ENCODE data around the gene MRS2. TPM values are rescaled to one million over a fixed set of nuclear protein-coding genes. Genes with fewer than 3 reads are reported as not detected.

The MRS2 gene
- total RNA-seq, 4 donors from 2014 or later = 22.1 to 39.7 (median 29.9) TPM

- TF ChIP-seq CTCF (IDR thresholded peaks at IDR 0.05; ENCODE audit: low read depth) = no peak
Observed at GRCh38 chr6:24385536-24386269, 17.0 kb upstream of the MRS2 start.

DNA sequence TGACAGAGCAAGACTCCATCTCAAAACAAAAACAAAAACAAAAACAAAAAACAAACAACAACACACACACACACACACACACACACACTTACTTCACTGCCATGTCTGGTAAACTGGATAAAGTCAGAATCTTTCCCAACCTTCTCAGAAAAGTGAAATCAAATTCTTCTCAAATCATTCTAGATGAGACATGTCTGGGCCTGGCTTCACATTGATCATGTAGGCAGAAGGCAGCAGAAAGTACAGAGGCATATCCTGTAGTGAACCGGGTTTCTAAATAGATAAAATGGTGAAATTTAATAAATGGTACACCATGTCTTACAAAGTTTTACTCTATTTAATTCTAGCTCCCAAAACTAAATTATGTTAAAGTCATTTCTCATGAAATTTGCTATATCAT lies 14.9 kb upstream of the MRS2 start:
- no peak for TF ChIP-seq CTCF (IDR thresholded peaks at IDR 0.05; ENCODE audit: low read depth)

- no peak for TF ChIP-seq CTCF (IDR thresholded peaks at IDR 0.05; ENCODE audit: low read depth)
Observed at GRCh38 chr6:24391208-24391607, 11.5 kb upstream of the MRS2 start.

DNA sequence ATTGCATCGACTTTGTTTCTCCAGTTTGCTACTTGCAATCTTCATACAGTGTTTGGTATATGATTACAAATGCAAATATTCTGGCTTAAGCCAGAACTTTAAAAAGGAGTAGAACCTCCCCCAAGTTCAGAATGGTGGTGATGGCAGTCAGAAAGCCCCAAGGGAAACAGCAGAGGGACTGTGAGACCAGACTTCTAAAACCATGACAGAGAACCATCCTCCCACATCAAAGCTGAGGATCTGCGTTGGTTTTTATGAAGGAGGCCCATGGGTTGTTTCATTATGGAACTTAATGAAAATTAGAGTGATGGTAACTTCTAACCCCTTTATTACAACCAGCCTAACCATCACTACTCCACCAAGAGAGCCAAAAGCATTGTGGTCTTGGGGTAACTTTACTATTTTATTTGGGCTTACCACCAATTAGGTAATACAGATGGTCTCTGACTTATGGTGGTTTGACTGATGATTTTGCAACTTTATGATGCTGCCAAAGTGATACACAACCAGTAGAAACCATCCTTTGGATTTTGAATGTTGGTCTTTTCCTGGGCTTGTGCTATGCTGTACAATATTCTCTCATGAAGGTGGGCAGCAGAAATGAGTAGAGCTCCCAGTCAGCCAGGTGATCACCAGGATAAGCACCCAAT lies 10.9 kb upstream of the MRS2 start:
- TF ChIP-seq CTCF (IDR thresholded peaks at IDR 0.05; ENCODE audit: low read depth) = no peak

GRCh38 chr6:24394061-24394779 lies 8.5 kb upstream of the MRS2 start:
- no peak for TF ChIP-seq CTCF (IDR thresholded peaks at IDR 0.05; ENCODE audit: low read depth)

DNA sequence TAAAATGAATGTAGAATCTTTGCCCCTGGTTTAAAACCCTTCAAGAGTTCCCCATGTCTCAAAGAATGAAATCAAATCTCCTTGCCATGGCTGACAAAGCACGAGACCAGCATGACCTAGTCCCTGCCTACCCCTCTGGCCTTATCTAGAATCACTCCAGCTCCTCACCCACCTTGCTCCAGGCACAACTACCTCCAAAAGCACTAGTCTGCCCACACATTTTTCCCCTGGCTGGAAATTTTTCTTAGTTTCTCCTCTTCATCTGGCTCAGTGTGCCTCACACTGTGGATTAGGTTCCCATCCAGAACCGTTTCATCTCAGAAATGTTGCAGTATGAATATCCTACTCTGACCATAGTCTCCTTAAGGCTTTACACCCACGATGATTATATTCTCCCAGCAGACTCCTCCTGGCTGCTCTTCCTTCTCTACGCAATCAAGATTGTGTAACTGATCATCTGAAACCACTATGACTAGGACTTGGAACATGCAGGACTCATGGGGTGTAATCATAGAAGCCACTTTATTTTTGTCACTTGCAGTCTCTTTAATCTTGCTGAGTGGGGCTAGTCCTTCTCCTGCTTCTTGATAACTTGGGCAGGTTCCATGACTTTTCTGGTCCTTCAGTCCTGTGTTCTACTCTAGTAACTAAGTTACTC lies 7.8 kb upstream of the MRS2 start:
- no peak for TF ChIP-seq CTCF (IDR thresholded peaks at IDR 0.05; ENCODE audit: low read depth)

GRCh38 chr6:24396824-24397223 lies 5.9 kb upstream of the MRS2 start:
- no peak for TF ChIP-seq CTCF (IDR thresholded peaks at IDR 0.05; ENCODE audit: low read depth)
